Stimulated activated CD8-positive, alpha-beta memory T cell treated with anti-CD3 and anti-CD28 coated beads, Interleukin-12 subunit alpha, Interleukin-12 subunit beta, amount 100 ng/mL, for 4 hours (primary cell): ENCODE measurements around the gene CETP.
A peak's percentile ranks its signal among the peaks of the same experiment; 100 is the strongest.
"Not testable (repeated sequence)": the region's sequence is repeated elsewhere in the genome, so short reads cannot be mapped to it uniquely, and the experiment has no call there.

Experiments used
- DNase-seq: peaks from one replicate; pipeline ENCODE4 v3.0.0-alpha.2; 2020; ENCODE audit warnings: low read depth

The CETP gene

GRCh38 chr16:56997931-56998330, 36.2 kb downstream of the CETP start:
- DNase-seq = no peak

GRCh38 chr16:56998352-56998751, 36.6 kb downstream of the CETP start:
- DNase-seq = no peak

- no peak for DNase-seq
Observed at GRCh38 chr16:56998861-56999260, 37.1 kb downstream of the CETP start.

- no peak for DNase-seq
Observed at GRCh38 chr16:56999409-57000270, 37.9 kb downstream of the CETP start.

- DNase-seq = peak; percentile 49
Observed at GRCh38 chr16:57000271-57001025, 38.7 kb downstream of the CETP start.

- no peak for DNase-seq
Observed at GRCh38 chr16:57001026-57001679, 39.4 kb downstream of the CETP start.

- no peak for DNase-seq
Observed at GRCh38 chr16:57003439-57004386, 42.0 kb downstream of the CETP start.

- no peak for DNase-seq
Observed at GRCh38 chr16:57004387-57005250, 42.9 kb downstream of the CETP start.

- not testable (repeated sequence) for DNase-seq
Observed at GRCh38 chr16:57005597-57005996, 43.8 kb downstream of the CETP start.

- no peak for DNase-seq
Observed at GRCh38 chr16:57007050-57007449, 45.3 kb downstream of the CETP start.

- no peak for DNase-seq
Observed at GRCh38 chr16:57007530-57007929, 45.8 kb downstream of the CETP start.

GRCh38 chr16:57008440-57008839, 46.7 kb downstream of the CETP start:
- no peak for DNase-seq

- DNase-seq = no peak
Observed at GRCh38 chr16:57009643-57010170, 48.0 kb downstream of the CETP start.

- DNase-seq = no peak
Observed at GRCh38 chr16:57012353-57012752, 50.6 kb downstream of the CETP start.

- DNase-seq = no peak
Observed at GRCh38 chr16:57013229-57013628, 51.5 kb downstream of the CETP start.

- DNase-seq = no peak
Observed at GRCh38 chr16:57013902-57014301, 52.2 kb downstream of the CETP start.

GRCh38 chr16:57016301-57016700, 54.6 kb downstream of the CETP start:
- no peak for DNase-seq

GRCh38 chr16:57016831-57017230, 55.1 kb downstream of the CETP start:
- DNase-seq = no peak

- no peak for DNase-seq
Observed at GRCh38 chr16:57017251-57017650, 55.5 kb downstream of the CETP start.

GRCh38 chr16:57019746-57020145, 58.0 kb downstream of the CETP start:
- DNase-seq = no peak
